Mammary epithelial cell (primary cell): ENCODE measurements around the gene DNAAF1.

ENCODE experiments used
- CTCF ChIP-seq, 2 donors: IDR thresholded peaks in 1 of 2; conservative IDR thresholded peaks in 1 of 2; 2 replicates each; pipeline ENCODE4 v1.5.1; 2011 to 2012; ENCODE audit warnings: inconsistent platforms in 2 of 2, low read length in 2 of 2, mild to moderate bottlenecking in 2 of 2, control low read depth in 1 of 2, low read depth in 1 of 2; ENCODE audit not compliant: insufficient read depth in 1 of 2; ENCODE audit errors: extremely low read depth in 1 of 2
- EZH2 ChIP-seq: IDR thresholded peaks from 2 replicates; pipeline ENCODE4 v1.6.1; 2012; ENCODE audit warnings: low read length, inconsistent platforms, borderline replicate concordance

- TF ChIP-seq CTCF (conservative IDR thresholded peaks at IDR 0.05 in 1 of 2, IDR thresholded peaks at IDR 0.05 in 1 of 2; ENCODE audit: extremely low read depth in 1 of 2, insufficient read depth in 1 of 2, low read depth in 1 of 2, low read length in 2 of 2) (no peak), EZH2 (no peak)
Measured at GRCh38 chr16:84195201-84196093, 50.3 kb downstream of the DNAAF1 start.
